Upper lobe of right lung (tissue), 1 donor: ENCODE data around the gene WBP2NL. TPM values are rescaled to one million over a fixed set of nuclear protein-coding genes. Genes with fewer than 3 reads are reported as not detected.
A peak's percentile ranks its signal among the peaks of the same experiment; 100 is the strongest.

Experiments used
- ATAC-seq: fragments of 200-7000 bp; cut with Tn5 transposase; one replicate; pipeline ENCODE4 v1.9.1; 2020; ENCODE audit warnings: mild to moderate bottlenecking, moderate library complexity
- DNase-seq: peaks from one replicate; pipeline ENCODE4 v3.0.0-alpha.2; 2020
- H3K27ac ChIP-seq: fragments of 200-600 bp; one replicate; pipeline ENCODE4 v1.8.0; 2022
- H3K27me3 ChIP-seq: fragments of 200-600 bp; one replicate; pipeline ENCODE4 v1.8.0; 2022; ENCODE audit warnings: mild to moderate bottlenecking
- H3K36me3 ChIP-seq: fragments of 200-600 bp; one replicate; pipeline ENCODE4 v1.8.0; 2022
- H3K4me1 ChIP-seq: fragments of 200-600 bp; one replicate; pipeline ENCODE4 v1.8.0; 2022
- H3K4me3 ChIP-seq: fragments of 200-600 bp; one replicate; pipeline ENCODE4 v1.8.0; 2022; ENCODE audit warnings: mild to moderate bottlenecking
- H3K9me3 ChIP-seq: fragments of 200-600 bp; one replicate; pipeline ENCODE4 v1.8.0; 2022
- CTCF ChIP-seq: fragments of 200-600 bp; IDR thresholded peaks from one replicate; pipeline ENCODE4 v1.8.0; 2022; ENCODE audit warnings: antibody characterized with exemption
- intact Hi-C: fragments of 100-400 bp; cut with DNase I; formaldehyde crosslinking; loops from one replicate; pipeline ENCODE4 v1.11.0; 2022
- total RNA-seq: library from RNA; stranded (reverse); fragmentation: NEBNext Ultra II Directional; extraction: Animal tissue kit (Norgen Biotek cat#: 25700); gene quantifications from one replicate; pipeline ENCODE4 v1.2.1, GENCODE V29; 2021
- donor health status: DM: no; HTN: yes; CAD: no; lungs with severe emphysema.

The WBP2NL gene
- total RNA-seq, 1 donor from 2014 or later, result 1.3 TPM

- intact Hi-C loops, result no loop called here
- peak overlapping the region; percentile 4 for H3K27ac ChIP-seq
- peaks cover 4% of the 10 kb centered on the region for H3K4me1 ChIP-seq
- ATAC-seq (peak; percentile 43), DNase-seq (no peak)
- no peaks in the 10 kb centered on the region for H3K9me3 ChIP-seq
- no peak for TF ChIP-seq CTCF
- peaks cover 2% of the 10 kb centered on the region for H3K27me3 ChIP-seq
- H3K36me3 ChIP-seq, result no peaks in the 10 kb centered on the region
- H3K4me3 ChIP-seq, result no peak overlapping the region
Observed at GRCh38 chr22:41982865-41983264, 15.7 kb upstream of the WBP2NL start.

- no peak for TF ChIP-seq CTCF
- H3K27me3 ChIP-seq, result no peaks in the 10 kb centered on the region
- DNase-seq, result no peak
- H3K4me1 ChIP-seq, result peaks cover 4% of the 10 kb centered on the region
- no peak overlapping the region for H3K4me3 ChIP-seq
- peak overlapping the region; percentile 4 for H3K27ac ChIP-seq
- no peaks in the 10 kb centered on the region for H3K36me3 ChIP-seq
- intact Hi-C loops, result no loop called here
- peak; percentile 75 for ATAC-seq
- H3K9me3 ChIP-seq, result no peaks in the 10 kb centered on the region
Observed at GRCh38 chr22:41983513-41984405, 14.8 kb upstream of the WBP2NL start.

GRCh38 chr22:41987276-41987675 lies 11.3 kb upstream of the WBP2NL start:
- DNase-seq (peak; percentile 28), ATAC-seq (no peak)
- H3K4me3 ChIP-seq, result no peak overlapping the region
- no peaks in the 10 kb centered on the region for H3K27me3 ChIP-seq
- intact Hi-C loops, result no loop called here
- no peak for TF ChIP-seq CTCF
- peaks cover 4% of the 10 kb centered on the region for H3K4me1 ChIP-seq
- no peaks in the 10 kb centered on the region for H3K36me3 ChIP-seq
- H3K27ac ChIP-seq, result no peak overlapping the region
- H3K9me3 ChIP-seq, result no peaks in the 10 kb centered on the region

GRCh38 chr22:41989246-41989645 lies 9.3 kb upstream of the WBP2NL start:
- intact Hi-C loops, result no loop called here
- ATAC-seq, result no peak
- H3K36me3 ChIP-seq, result no peaks in the 10 kb centered on the region
- no peaks in the 10 kb centered on the region for H3K27me3 ChIP-seq
- no peaks in the 10 kb centered on the region for H3K4me1 ChIP-seq
- TF ChIP-seq CTCF, result no peak
- no peaks in the 10 kb centered on the region for H3K9me3 ChIP-seq
- H3K4me3 ChIP-seq, result no peak overlapping the region
- H3K27ac ChIP-seq, result no peak overlapping the region
- peak; percentile 38 for DNase-seq

- ATAC-seq (no peak), DNase-seq (peak; percentile 43)
- no peak for TF ChIP-seq CTCF
- H3K9me3 ChIP-seq, result no peaks in the 10 kb centered on the region
- no peak overlapping the region for H3K27ac ChIP-seq
- H3K36me3 ChIP-seq, result no peaks in the 10 kb centered on the region
- H3K4me3 ChIP-seq, result no peak overlapping the region
- no peaks in the 10 kb centered on the region for H3K4me1 ChIP-seq
- intact Hi-C loops, result no loop called here
- no peaks in the 10 kb centered on the region for H3K27me3 ChIP-seq
Observed at GRCh38 chr22:41991111-41991510, 7.5 kb upstream of the WBP2NL start.
